Panc1 (cell line): ENCODE results near the gene TROAP.

Source experiments
- POLR2AphosphoS5 ChIP-seq: IDR thresholded peaks from 2 replicates; pipeline ENCODE4 v1.6.1; 2012; ENCODE audit warnings: mild to moderate bottlenecking, low read depth, low read length, moderate library complexity
- SIN3A ChIP-seq: IDR thresholded peaks from 2 replicates; pipeline ENCODE4 v1.6.1; 2012; ENCODE audit warnings: low read depth, mild to moderate bottlenecking, low read length, moderate library complexity, borderline replicate concordance; ENCODE audit not compliant: insufficient read depth
- TCF7L2 ChIP-seq: IDR thresholded peaks from 2 replicates; pipeline ENCODE4 v1.6.1; 2011; ENCODE audit warnings: mild to moderate bottlenecking, low read depth, low read length, inconsistent platforms
- TF ChIP-seq, protein P1 (sequence below): fragments of 450-650 bp; IDR thresholded peaks from 2 replicates; pipeline ENCODE4 v1.5.1; 2017; ENCODE audit warnings: mild to moderate bottlenecking
- TF ChIP-seq, protein P2 (sequence below), 2 experiments: IDR thresholded peaks; 2 replicates each; pipeline ENCODE4 v1.6.1; 2011 to 2012; ENCODE audit warnings: low read depth in 2 of 2, control low read depth in 1 of 2, low read length in 1 of 2, mild to moderate bottlenecking in 1 of 2, moderate library complexity in 1 of 2; ENCODE audit not compliant: insufficient read depth in 1 of 2

DNA sequence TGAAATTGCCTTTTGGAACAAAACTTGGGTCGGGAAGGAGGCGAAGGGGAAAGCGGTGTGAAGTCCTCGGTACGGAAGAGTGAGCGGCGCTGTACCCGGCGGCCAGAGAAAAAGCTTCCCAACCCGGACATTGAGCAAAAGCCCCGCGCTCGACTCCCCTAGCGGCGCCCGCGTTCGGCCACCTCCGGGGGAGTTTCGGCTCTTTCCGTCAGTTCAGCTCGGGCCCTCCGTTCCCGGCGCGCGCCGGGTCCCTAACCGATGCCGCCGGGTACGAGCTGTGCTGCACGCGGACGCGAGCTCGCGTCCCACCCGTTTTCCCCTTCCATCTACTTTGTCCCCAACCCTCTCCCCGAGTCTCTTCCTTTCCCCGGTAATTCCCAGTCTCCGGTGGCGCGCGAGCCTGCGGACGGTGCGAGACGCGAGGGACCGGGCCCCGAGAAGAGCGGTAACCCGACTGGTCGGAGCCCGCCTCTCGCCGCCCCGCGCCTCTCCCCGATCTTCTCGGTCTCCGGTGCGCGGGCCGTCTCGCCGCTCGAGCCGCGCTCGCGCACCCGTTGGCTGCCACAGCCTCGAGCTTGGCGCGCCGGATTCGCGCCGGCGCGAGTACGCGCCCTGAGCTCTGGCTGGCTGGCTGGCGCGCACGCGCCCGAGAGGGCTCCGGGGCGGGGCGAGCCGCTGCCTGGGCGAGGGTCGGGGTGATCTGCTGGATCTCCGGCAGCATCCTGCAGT, 43.8 kb downstream of the TROAP start:
- TF ChIP-seq POLR2AphosphoS5: no peak; the same call in none of the 2 replicates
- TF ChIP-seq, protein P1, sequence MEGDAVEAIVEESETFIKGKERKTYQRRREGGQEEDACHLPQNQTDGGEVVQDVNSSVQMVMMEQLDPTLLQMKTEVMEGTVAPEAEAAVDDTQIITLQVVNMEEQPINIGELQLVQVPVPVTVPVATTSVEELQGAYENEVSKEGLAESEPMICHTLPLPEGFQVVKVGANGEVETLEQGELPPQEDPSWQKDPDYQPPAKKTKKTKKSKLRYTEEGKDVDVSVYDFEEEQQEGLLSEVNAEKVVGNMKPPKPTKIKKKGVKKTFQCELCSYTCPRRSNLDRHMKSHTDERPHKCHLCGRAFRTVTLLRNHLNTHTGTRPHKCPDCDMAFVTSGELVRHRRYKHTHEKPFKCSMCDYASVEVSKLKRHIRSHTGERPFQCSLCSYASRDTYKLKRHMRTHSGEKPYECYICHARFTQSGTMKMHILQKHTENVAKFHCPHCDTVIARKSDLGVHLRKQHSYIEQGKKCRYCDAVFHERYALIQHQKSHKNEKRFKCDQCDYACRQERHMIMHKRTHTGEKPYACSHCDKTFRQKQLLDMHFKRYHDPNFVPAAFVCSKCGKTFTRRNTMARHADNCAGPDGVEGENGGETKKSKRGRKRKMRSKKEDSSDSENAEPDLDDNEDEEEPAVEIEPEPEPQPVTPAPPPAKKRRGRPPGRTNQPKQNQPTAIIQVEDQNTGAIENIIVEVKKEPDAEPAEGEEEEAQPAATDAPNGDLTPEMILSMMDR: peak; percentile 44; the same call in 1 of the 2 replicates
- no peak for TF ChIP-seq SIN3A
- no peak for TF ChIP-seq TCF7L2
- TF ChIP-seq, protein P2, sequence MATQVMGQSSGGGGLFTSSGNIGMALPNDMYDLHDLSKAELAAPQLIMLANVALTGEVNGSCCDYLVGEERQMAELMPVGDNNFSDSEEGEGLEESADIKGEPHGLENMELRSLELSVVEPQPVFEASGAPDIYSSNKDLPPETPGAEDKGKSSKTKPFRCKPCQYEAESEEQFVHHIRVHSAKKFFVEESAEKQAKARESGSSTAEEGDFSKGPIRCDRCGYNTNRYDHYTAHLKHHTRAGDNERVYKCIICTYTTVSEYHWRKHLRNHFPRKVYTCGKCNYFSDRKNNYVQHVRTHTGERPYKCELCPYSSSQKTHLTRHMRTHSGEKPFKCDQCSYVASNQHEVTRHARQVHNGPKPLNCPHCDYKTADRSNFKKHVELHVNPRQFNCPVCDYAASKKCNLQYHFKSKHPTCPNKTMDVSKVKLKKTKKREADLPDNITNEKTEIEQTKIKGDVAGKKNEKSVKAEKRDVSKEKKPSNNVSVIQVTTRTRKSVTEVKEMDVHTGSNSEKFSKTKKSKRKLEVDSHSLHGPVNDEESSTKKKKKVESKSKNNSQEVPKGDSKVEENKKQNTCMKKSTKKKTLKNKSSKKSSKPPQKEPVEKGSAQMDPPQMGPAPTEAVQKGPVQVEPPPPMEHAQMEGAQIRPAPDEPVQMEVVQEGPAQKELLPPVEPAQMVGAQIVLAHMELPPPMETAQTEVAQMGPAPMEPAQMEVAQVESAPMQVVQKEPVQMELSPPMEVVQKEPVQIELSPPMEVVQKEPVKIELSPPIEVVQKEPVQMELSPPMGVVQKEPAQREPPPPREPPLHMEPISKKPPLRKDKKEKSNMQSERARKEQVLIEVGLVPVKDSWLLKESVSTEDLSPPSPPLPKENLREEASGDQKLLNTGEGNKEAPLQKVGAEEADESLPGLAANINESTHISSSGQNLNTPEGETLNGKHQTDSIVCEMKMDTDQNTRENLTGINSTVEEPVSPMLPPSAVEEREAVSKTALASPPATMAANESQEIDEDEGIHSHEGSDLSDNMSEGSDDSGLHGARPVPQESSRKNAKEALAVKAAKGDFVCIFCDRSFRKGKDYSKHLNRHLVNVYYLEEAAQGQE (IDR thresholded peaks at IDR 0.05; ENCODE audit: insufficient read depth in 1 of 2, low read depth in 2 of 2, low read length in 1 of 2): 0 out of 4 replicates have a peak, but pooled peaks of 1 of the 2 experiments have one; percentile 20
